Psoas muscle (tissue), 8 donors: ENCODE measurements around the gene WDR1. TPM values are rescaled to one million over a fixed set of nuclear protein-coding genes. Genes with fewer than 3 reads are reported as not detected.

Experiments used
- ATAC-seq, 4 donors: fragments of 200-7000 bp; cut with Tn5 transposase; one replicate each; pipeline ENCODE4 v1.9.1; 2020; ENCODE audit warnings: moderate library complexity in 3 of 4, mild to moderate bottlenecking in 2 of 4
- DNase-seq, 2 donors: peaks; one replicate each; pipeline ENCODE4 v3.0.0-alpha.2; 2020
- H3K27ac ChIP-seq: fragments of 200-600 bp; one replicate; pipeline ENCODE4 v1.8.0; 2022
- H3K27me3 ChIP-seq, 3 donors: fragments of 200-600 bp in 1 of 3; one replicate each; pipeline versions ENCODE4 v1.6.1 to v1.8.0; 2013 to 2022; ENCODE audit warnings: low read length in 2 of 3, mild to moderate bottlenecking in 2 of 3, moderate library complexity in 1 of 3; ENCODE audit not compliant: insufficient read depth in 3 of 3
- H3K36me3 ChIP-seq, 2 donors: fragments of 200-600 bp in 1 of 2; one replicate each; pipeline versions ENCODE4 v1.6.1 to v1.8.0; 2013 to 2022; ENCODE audit warnings: low read depth in 1 of 2, mild to moderate bottlenecking in 1 of 2, moderate library complexity in 1 of 2; ENCODE audit not compliant: insufficient read depth in 1 of 2
- H3K4me1 ChIP-seq: fragments of 200-600 bp; one replicate; pipeline ENCODE4 v1.8.0; 2022
- H3K4me3 ChIP-seq: fragments of 200-600 bp; one replicate; pipeline ENCODE4 v1.8.0; 2022; ENCODE audit warnings: mild to moderate bottlenecking
- H3K9me3 ChIP-seq: fragments of 200-600 bp; one replicate; pipeline ENCODE4 v1.8.0; 2022
- WGBS, 3 donors: extraction: QIAGEN DNeasy Blood & Tissue Kit; methylation state at CpG; one replicate each; pipeline versions ENCODE4 v1.1.6 to v1.1.7; 2013; 5-methylcytosine and 5-hydroxymethylcytosine counted together
- intact Hi-C, 2 donors: fragments of 100-400 bp; cut with DNase I; formaldehyde crosslinking; loops; one replicate each; pipeline versions ENCODE4 v1.11.0 to v1.14.2; 2022
- polyA plus RNA-seq, 3 donors: library from polyadenylated mRNA; stranded (reverse); fragments of 200-250 nt; gene quantifications; one replicate each; pipeline ENCODE4 v1.2.3, GENCODE V29; 2013
- total RNA-seq, 4 donors: library from RNA; stranded (reverse); fragmentation: NEBNext Ultra II Directional in 2 of 4; extraction: Animal tissue kit (Norgen Biotek cat#: 25700) in 2 of 4; gene quantifications; one replicate each; pipeline versions ENCODE4 v1.2.1 to v1.2.4, GENCODE V29; 2021 to 2023
- TF ChIP-seq, protein P1 (sequence below): fragments of 200-600 bp; IDR thresholded peaks from one replicate; pipeline ENCODE4 v1.8.0; 2022; ENCODE audit warnings: antibody characterized with exemption
- donor health status: healthy with polysubstance abuse.
- donor health status: DM: no; HTN: no; CAD: no; lungs with moderate emphysema.
- donor health status: Bipolar disorder and iron deficiency.
- donor health status: healthy.
- donor health status: DM: yes; HTN: yes; CAD: no.
- donor health status: DM: no; HTN: no; CAD: no.
- donor health status: DM: no; HTN: no; CAD: no.
- donor health status: DM: yes; HTN: yes; CAD: no.

The WDR1 gene
- total and polyA plus RNA-seq, 7 donors, result 55.6 to 273 (median 106) TPM

DNA sequence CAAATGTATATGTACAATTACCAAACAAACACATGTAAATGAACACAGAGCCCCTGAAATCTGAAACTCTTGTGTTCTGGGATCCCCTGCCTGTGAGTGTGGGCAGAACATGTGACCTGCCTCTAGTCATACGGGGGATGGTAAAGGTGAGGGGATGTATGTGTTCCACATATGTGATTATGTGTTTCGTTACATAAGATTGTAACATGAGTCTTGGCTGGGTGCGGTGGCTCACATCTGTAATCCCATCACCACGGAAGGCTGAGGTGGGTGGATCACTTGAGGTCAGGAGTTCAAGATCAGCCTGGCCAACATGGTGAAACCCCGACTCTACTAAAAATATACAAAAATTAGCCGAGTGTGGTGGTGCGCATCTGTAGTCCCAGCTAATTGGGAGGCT, 58.2 kb downstream of the WDR1 start:
- Histone ChIP-seq H3K4me1 (no peaks in the 10 kb centered on the region), H3K9me3 (no peaks in the 10 kb centered on the region), H3K27me3 (no peaks in the 10 kb centered on the region), H3K27ac (no peak overlapping the region), H3K4me3 (no peak overlapping the region), H3K36me3 (peaks cover 0 to 6% of the 10 kb centered on the region in 2 donors)
- DNase-seq (no peak), ATAC-seq (no peak)
- TF ChIP-seq, protein P1, sequence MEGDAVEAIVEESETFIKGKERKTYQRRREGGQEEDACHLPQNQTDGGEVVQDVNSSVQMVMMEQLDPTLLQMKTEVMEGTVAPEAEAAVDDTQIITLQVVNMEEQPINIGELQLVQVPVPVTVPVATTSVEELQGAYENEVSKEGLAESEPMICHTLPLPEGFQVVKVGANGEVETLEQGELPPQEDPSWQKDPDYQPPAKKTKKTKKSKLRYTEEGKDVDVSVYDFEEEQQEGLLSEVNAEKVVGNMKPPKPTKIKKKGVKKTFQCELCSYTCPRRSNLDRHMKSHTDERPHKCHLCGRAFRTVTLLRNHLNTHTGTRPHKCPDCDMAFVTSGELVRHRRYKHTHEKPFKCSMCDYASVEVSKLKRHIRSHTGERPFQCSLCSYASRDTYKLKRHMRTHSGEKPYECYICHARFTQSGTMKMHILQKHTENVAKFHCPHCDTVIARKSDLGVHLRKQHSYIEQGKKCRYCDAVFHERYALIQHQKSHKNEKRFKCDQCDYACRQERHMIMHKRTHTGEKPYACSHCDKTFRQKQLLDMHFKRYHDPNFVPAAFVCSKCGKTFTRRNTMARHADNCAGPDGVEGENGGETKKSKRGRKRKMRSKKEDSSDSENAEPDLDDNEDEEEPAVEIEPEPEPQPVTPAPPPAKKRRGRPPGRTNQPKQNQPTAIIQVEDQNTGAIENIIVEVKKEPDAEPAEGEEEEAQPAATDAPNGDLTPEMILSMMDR, result no peak
- intact Hi-C loops, result no loop called here
- WGBS, 3 donors, result 82 to 93% (median 85%) methylated on average over 7 of the region's 7 CpGs

DNA sequence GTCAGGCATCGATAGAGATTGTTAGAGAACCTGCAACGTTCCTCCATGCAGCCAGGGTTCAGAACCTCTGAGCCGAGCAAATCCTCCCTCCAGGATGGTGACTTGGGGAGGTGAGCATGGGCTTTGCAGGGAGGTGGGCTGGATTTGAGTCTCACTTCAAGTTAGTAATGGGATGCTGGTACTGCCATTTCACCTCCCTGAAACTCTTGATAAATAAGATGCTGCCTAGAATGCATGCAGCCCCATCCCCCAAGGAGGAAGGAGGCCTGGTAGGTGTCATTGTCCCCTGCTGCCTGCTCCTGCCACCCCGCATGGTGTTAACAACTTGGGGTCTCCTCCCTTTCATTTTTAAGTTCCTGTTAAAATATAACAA, 59.6 kb downstream of the WDR1 start:
- Histone ChIP-seq H3K36me3 (no peaks in the 10 kb centered on the region), H3K4me1 (no peaks in the 10 kb centered on the region), H3K4me3 (no peak overlapping the region), H3K27me3 (no peaks in the 10 kb centered on the region), H3K9me3 (no peaks in the 10 kb centered on the region), H3K27ac (no peak overlapping the region)
- DNase-seq (no peak), ATAC-seq (no peak)
- intact Hi-C loops, result no loop called here
- 81 to 90% (median 88%) methylated on average over 4 of the region's 4 CpGs for WGBS, 3 donors
- TF ChIP-seq, protein P1, result no peak

DNA sequence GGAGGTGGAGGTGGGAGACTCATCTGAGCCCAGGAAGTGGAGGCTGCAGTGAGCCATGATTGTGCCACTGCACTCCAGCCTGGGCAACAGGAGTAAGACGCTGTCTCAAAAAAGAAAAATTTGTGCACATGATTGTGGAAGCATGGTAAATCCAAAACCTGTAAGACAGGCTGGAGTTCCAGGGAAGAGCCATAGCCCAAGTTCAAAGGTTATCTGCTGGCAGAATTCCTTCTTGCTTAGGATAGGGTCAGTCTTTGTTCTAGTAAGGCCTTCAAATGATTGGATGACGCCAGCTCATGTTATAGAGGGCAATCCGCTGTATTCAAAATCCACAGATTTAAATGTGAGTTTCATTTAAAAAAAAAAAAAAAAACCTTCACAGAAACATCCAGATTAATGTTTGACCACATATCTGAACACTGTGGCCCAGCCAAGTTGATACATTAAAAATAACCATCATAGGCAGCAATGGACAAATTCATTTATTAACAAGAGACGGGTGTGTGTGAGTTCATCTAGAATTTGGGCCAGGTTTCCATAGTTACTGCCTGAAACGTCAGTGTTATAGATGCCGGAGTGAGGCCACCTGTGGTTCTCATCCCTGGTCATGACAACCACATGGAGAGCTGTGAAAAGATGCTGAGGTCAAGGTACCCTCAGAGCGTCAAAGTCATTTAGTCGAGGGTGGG, 60.1 kb downstream of the WDR1 start:
- WGBS, 3 donors, result 83 to 86% (median 85%) methylated on average over 8 of the region's 8 CpGs
- Histone ChIP-seq H3K4me3 (no peak overlapping the region), H3K27me3 (no peaks in the 10 kb centered on the region), H3K27ac (no peak overlapping the region), H3K36me3 (no peaks in the 10 kb centered on the region), H3K9me3 (no peaks in the 10 kb centered on the region), H3K4me1 (no peaks in the 10 kb centered on the region)
- intact Hi-C loops, result no loop called here
- ATAC-seq (no peak), DNase-seq (no peak)
- TF ChIP-seq, protein P1, result no peak

DNA sequence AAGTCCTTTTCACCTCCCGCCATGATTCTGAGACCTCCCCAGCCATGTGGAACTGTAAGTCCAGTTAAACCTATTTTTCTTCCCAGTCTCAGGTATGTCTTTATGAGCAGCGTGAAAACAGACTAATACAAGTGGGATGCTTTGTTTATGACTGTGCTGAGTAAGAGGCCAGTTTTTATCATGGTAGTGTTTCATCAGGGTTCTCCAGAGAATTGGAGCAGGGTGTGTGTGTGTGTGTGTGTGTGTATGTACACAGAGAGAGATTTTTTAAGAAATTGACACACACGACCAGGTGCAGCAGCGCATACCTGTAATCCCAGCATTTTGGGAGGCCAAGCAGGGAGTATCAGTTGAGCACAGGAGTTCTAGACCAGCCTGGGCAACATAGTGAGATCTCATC, 60.7 kb downstream of the WDR1 start:
- Histone ChIP-seq H3K4me3 (no peak overlapping the region), H3K27me3 (no peaks in the 10 kb centered on the region), H3K36me3 (no peaks in the 10 kb centered on the region), H3K27ac (no peak overlapping the region), H3K4me1 (no peaks in the 10 kb centered on the region), H3K9me3 (no peaks in the 10 kb centered on the region)
- intact Hi-C loops, result no loop called here
- TF ChIP-seq, protein P1, result no peak
- 92 to 95% (median 94%) methylated on average over 4 of the region's 4 CpGs for WGBS, 3 donors
- no peak for ATAC-seq
- no peak for DNase-seq

DNA sequence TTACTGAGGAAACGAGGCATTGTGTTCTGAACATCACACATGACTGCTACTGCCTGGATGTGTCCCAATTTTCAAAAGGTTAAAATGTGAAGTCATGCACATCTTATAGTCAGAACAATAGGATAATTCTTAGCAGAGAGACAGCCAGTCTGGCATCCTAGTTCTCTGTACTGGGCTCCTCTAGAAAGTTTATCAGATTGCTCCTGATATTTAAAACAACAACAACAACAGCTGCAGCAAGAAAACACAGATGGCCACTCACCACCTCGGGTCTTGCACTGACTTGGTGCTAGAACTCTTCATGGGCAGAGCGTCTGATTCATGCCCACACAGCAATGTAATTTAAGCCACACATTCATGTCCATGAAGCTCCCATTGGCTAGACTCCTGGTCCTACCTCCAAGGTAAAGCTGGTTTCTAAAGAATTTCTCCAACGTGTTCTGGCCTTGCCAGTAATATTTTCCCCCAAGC, 62.0 kb downstream of the WDR1 start:
- no peak overlapping the region for H3K4me3 ChIP-seq
- TF ChIP-seq, protein P1, result no peak
- H3K36me3 ChIP-seq, result no peaks in the 10 kb centered on the region
- WGBS, 3 donors, result 27 to 38% (median 37%) methylated on average over 4 of the region's 4 CpGs
- H3K4me1 ChIP-seq, result no peaks in the 10 kb centered on the region
- no peak for DNase-seq
- H3K9me3 ChIP-seq, result no peaks in the 10 kb centered on the region
- intact Hi-C loops, result no loop called here
- ATAC-seq, result no peak
- H3K27ac ChIP-seq, result no peak overlapping the region
- no peaks in the 10 kb centered on the region for H3K27me3 ChIP-seq
